ENCODE results near the gene MRPL54.

GRCh38 chr19:3721887-3722442, 40.5 kb upstream of the MRPL54 start:
- TF ChIP-seq CTCF (IDR thresholded peaks at IDR 0.05; ENCODE audit: poor library complexity) (no peak), EZH2 (IDR thresholded peaks at IDR 0.05; ENCODE audit: borderline replicate concordance) (no peak)

Measured in hepatocyte (in vitro differentiated cells).